Right lobe of liver (tissue), 6 donors: ENCODE data around the gene GPR82. TPM values are rescaled to one million over a fixed set of nuclear protein-coding genes. Genes with fewer than 3 reads are reported as not detected.

ENCODE experiments used
- ATAC-seq, 4 donors: fragments of 200-7000 bp; cut with Tn5 transposase; one replicate each; pipeline ENCODE4 v1.9.1; 2020; ENCODE audit warnings: mild to moderate bottlenecking in 4 of 4, moderate library complexity in 4 of 4
- DNase-seq, 3 donors: peaks; one replicate each; pipeline ENCODE4 v3.0.0-alpha.2; 2020
- H3K27ac ChIP-seq, 3 donors: fragments of 200-600 bp; one replicate each; pipeline ENCODE4 v1.8.0; 2022
- H3K27me3 ChIP-seq, 2 donors: fragments of 200-600 bp; one replicate each; pipeline ENCODE4 v1.8.0; 2022
- H3K36me3 ChIP-seq, 4 donors: fragments of 200-600 bp; sonication (generic) in 1 of 4; one replicate each; pipeline versions ENCODE4 v1.5.1 to v1.8.0; 2017 to 2022; ENCODE audit warnings: control low read depth in 1 of 4
- H3K4me1 ChIP-seq, 4 donors: fragments of 200-600 bp; sonication (generic) in 1 of 4; one replicate each; pipeline versions ENCODE4 v1.5.1 to v1.8.0; 2017 to 2022; ENCODE audit warnings: control low read depth in 1 of 4
- H3K4me3 ChIP-seq, 3 donors: fragments of 200-600 bp; one replicate each; pipeline ENCODE4 v1.8.0; 2022
- H3K9me3 ChIP-seq, 4 donors: fragments of 200-600 bp; sonication (generic) in 1 of 4; one replicate each; pipeline versions ENCODE4 v1.5.1 to v1.8.0; 2017 to 2022; ENCODE audit warnings: control low read depth in 1 of 4
- POLR2A ChIP-seq: fragments of 450-650 bp; IDR thresholded peaks from one replicate; pipeline ENCODE4 v1.6.1; 2017; ENCODE audit warnings: antibody characterized with exemption, mild to moderate bottlenecking
- WGBS: methylation state at CpG from one replicate; pipeline ENCODE4 v1.1.6; 2018; ENCODE audit warnings: low coverage, low lambda C conversion rate; ENCODE audit not compliant: insufficient coverage; ENCODE audit errors: missing lambda C conversion rate; 5-methylcytosine and 5-hydroxymethylcytosine counted together
- intact Hi-C, 2 donors: fragments of 100-400 bp; cut with DNase I; formaldehyde crosslinking; loops; one replicate each; pipeline versions ENCODE4 v1.11.2 to v1.14.1; 2022
- total RNA-seq, 6 experiments: library from RNA; depleted of rRNA in 2 of 6; stranded (reverse); fragments of >200 nt in 2 of 6; fragmentation: NEBNext Ultra II Directional in 3 of 6; extraction: Animal tissue kit (Norgen Biotek cat#: 25700) in 3 of 6; gene quantifications; one replicate each; pipeline versions ENCODE4 v1.1.0 to v1.2.4, GENCODE V29; 2016 to 2023
- TF ChIP-seq, protein P1 (sequence below), 4 donors: fragments of 200-600 bp in 3 of 4; fragments of 450-650 bp in 1 of 4; IDR thresholded peaks; one replicate each; pipeline versions ENCODE4 v1.5.1 to v1.8.0; 2016 to 2022; ENCODE audit warnings: antibody characterized with exemption in 4 of 4, mild to moderate bottlenecking in 2 of 4
- donor health status: DM: no; HTN: yes; CAD: no.
- donor health status: DM: no; HTN: no; CAD: no.
- donor health status: DM: no; HTN: no; CAD: no.
- donor health status: DM: no; HTN: yes; CAD: no.
- donor health status: DM: no; HTN: yes; CAD: no.

GPR82 gene
- total RNA-seq, 6 experiments from 2014 or later, result 0.06 to 0.44 (median 0.20) TPM

DNA sequence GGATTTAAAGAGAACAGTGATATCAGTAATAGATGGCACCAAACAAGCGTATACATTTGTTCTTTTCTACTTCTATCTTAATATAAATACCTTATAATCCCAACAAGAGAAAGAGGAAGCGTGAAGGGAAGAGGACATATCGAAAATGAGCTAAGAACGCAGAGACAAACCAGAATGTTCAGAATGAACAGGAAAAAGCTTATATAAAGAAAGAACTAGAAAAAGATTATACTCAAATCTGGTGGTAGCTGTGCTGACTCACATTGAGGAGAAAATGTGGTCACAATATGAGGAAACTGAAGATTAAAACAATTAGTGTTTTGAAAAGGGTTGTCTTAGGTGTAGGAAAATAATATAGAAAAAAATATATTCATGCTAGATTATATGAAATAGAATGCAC is 37.2 kb upstream of the GPR82 start:
- Histone ChIP-seq H3K9me3 (no peaks in the 10 kb centered on the region), H3K4me3 (no peak overlapping the region), H3K27me3 (peaks cover 0 to 5% of the 10 kb centered on the region in 2 donors), H3K27ac (no peak overlapping the region), H3K4me1 (peaks cover 0 to 3% (median 0%) of the 10 kb centered on the region in 4 donors), H3K36me3 (no peaks in the 10 kb centered on the region)
- TF ChIP-seq, protein P1, sequence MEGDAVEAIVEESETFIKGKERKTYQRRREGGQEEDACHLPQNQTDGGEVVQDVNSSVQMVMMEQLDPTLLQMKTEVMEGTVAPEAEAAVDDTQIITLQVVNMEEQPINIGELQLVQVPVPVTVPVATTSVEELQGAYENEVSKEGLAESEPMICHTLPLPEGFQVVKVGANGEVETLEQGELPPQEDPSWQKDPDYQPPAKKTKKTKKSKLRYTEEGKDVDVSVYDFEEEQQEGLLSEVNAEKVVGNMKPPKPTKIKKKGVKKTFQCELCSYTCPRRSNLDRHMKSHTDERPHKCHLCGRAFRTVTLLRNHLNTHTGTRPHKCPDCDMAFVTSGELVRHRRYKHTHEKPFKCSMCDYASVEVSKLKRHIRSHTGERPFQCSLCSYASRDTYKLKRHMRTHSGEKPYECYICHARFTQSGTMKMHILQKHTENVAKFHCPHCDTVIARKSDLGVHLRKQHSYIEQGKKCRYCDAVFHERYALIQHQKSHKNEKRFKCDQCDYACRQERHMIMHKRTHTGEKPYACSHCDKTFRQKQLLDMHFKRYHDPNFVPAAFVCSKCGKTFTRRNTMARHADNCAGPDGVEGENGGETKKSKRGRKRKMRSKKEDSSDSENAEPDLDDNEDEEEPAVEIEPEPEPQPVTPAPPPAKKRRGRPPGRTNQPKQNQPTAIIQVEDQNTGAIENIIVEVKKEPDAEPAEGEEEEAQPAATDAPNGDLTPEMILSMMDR (IDR thresholded peaks at IDR 0.05), result no peak
- TF ChIP-seq POLR2A, result no peak
- ATAC-seq, result no peak
- no peak for DNase-seq
- 53% methylated on average over 4 of the region's 4 CpGs for WGBS
- intact Hi-C loops, result no loop called here

DNA sequence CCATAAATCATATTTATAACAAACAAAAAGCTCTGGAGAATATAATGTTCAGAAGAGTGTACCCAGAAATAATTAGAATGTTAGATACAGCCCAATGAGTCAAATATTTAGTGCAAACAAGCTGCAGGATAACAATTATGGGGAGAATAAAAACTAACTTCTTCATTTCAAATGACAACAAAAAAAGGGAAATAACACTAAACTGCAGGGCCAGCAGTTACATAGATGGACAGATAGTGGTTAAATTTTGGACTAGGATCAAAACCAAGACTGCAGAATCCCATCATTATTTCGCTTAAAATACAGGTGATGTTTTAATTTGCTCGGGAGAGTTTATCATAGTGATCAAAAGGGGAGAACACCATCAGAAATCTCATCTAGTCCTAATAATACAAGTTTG is 35.8 kb upstream of the GPR82 start:
- H3K9me3 ChIP-seq, result no peaks in the 10 kb centered on the region
- TF ChIP-seq, protein P1 (IDR thresholded peaks at IDR 0.05), result no peak
- TF ChIP-seq POLR2A, result no peak
- no peaks in the 10 kb centered on the region for H3K36me3 ChIP-seq
- ATAC-seq (no peak), DNase-seq (no peak)
- 54% methylated on average over 2 of the region's 2 CpGs for WGBS
- peaks cover 0 to 9% (median 0%) of the 10 kb centered on the region in 4 donors for H3K4me1 ChIP-seq
- H3K4me3 ChIP-seq, result no peak overlapping the region
- peaks cover 0 to 5% of the 10 kb centered on the region in 2 donors for H3K27me3 ChIP-seq
- no peak overlapping the region for H3K27ac ChIP-seq
- intact Hi-C loops, result no loop called here

DNA sequence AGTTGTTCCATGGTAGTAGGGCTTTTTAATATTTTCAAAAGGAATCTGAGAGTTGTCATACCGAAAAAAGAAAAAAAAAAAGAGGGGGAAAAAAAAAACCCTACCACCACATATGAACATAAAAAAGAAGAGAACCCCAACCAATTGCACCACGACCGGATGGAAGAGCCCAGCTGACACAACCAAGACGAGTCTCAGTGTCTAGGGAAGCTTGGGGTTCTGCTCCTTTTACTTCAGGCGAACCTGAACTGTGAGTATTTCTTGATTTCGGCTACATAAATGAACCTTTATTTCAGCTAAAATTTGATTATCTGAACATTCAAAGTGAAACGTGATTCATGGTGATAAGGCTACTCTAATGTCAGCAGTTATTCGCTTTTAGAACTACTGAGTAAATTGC is 35.1 kb upstream of the GPR82 start, which contains the start of gene GPR34:
Gene GPR34, plus strand, starts transcription at position 139 of the 400 bp plus-strand sequence. CDS start 6,661 bp downstream, outside the sequence.
- ATAC-seq (peak in 1 of 4 donors; percentile 33), DNase-seq (no peak)
- no peaks in the 10 kb centered on the region for H3K9me3 ChIP-seq
- H3K27me3 ChIP-seq, result peaks cover 0 to 5% of the 10 kb centered on the region in 2 donors
- H3K4me1 ChIP-seq, result peaks cover 0 to 9% (median 0%) of the 10 kb centered on the region in 4 donors
- TF ChIP-seq, protein P1 (IDR thresholded peaks at IDR 0.05), result no peak
- TF ChIP-seq POLR2A, result no peak
- no peaks in the 10 kb centered on the region for H3K36me3 ChIP-seq
- no peak within 1 kb of the TSS for H3K4me3 ChIP-seq
- H3K27ac ChIP-seq, result peak within 1 kb of the TSS in 1 of 3 donors; percentile 4
- 44% methylated on average over 8 of the region's 8 CpGs for WGBS
- intact Hi-C loops, result no loop called here

DNA sequence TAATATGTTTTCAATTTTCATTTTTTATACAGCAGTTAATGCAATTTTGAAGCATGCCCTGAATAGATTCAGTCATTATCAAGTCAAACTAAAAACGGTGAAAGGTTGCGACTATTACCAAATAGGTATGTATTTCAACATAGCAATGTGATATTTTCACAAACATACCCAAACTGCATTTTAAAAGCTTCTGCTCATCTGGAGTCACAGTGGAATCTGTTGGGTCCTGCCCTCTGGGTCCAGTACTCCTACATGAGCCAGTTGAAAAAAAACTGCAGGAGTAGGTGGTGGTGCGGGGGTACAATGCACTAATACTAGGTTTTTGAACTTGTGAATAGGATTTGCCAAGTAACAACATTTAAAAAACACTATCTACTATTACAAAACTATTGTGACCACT is 34.3 kb upstream of the GPR82 start:
- no peak for TF ChIP-seq POLR2A
- TF ChIP-seq, protein P1 (IDR thresholded peaks at IDR 0.05), result no peak
- no peaks in the 10 kb centered on the region for H3K9me3 ChIP-seq
- peak; percentile 77 to 89 (median 85) for ATAC-seq
- DNase-seq, result peak in 1 of 3 donors; percentile 56
- no peaks in the 10 kb centered on the region for H3K36me3 ChIP-seq
- peaks cover 0 to 9% (median 0%) of the 10 kb centered on the region in 4 donors for H3K4me1 ChIP-seq
- intact Hi-C loops, result no loop called here
- WGBS, result 32% methylated on average over 3 of the region's 3 CpGs
- peak overlapping the region in 1 of 3 donors; percentile 4 for H3K27ac ChIP-seq
- no peak overlapping the region for H3K4me3 ChIP-seq
- peaks cover 0 to 4% of the 10 kb centered on the region in 2 donors for H3K27me3 ChIP-seq
